Ovary (tissue), 9 donors: ENCODE results near the gene POLR3H. TPM values are rescaled to one million over a fixed set of nuclear protein-coding genes. Genes with fewer than 3 reads are reported as not detected.

ENCODE experiments used
- DNase-seq, 5 donors: peaks; one replicate each; pipeline ENCODE4 v3.0.0-alpha.2; 2019 to 2020
- H3K27ac ChIP-seq, 2 donors: fragments of 200-600 bp; one replicate each; pipeline versions ENCODE4 v1.5.1 to v1.8.0; 2019 to 2022
- H3K27me3 ChIP-seq: fragments of 200-600 bp; one replicate; pipeline ENCODE4 v1.8.0; 2022
- H3K36me3 ChIP-seq: fragments of 200-600 bp; sonication (generic); one replicate; pipeline ENCODE4 v1.5.1; 2019
- H3K4me1 ChIP-seq: one replicate; pipeline ENCODE4 v1.8.1; 2013; ENCODE audit warnings: mild to moderate bottlenecking, moderate library complexity; ENCODE audit not compliant: insufficient read depth
- H3K4me3 ChIP-seq: fragments of 200-600 bp; sonication (generic); one replicate; pipeline ENCODE4 v1.5.1; 2017
- H3K9me3 ChIP-seq, 2 donors: fragments of 200-600 bp in 1 of 2; sonication (generic) in 1 of 2; one replicate each; pipeline versions ENCODE4 v1.5.1 to v1.8.1; 2013 to 2019; ENCODE audit warnings: mild to moderate bottlenecking in 1 of 2, moderate library complexity in 1 of 2
- CTCF ChIP-seq, 3 donors: fragments of 450-650 bp in 2 of 3; fragments of 200-600 bp in 1 of 3; IDR thresholded peaks; one replicate each; pipeline versions ENCODE4 v1.5.1 to v1.8.0; 2016 to 2022; ENCODE audit warnings: antibody characterized with exemption in 3 of 3, mild to moderate bottlenecking in 1 of 3
- EP300 ChIP-seq: sonication (generic); formaldehyde crosslinking; IDR thresholded peaks from one replicate; pipeline ENCODE4 v1.6.1; 2017; ENCODE audit warnings: antibody characterized with exemption
- POLR2A ChIP-seq: fragments of 450-650 bp; IDR thresholded peaks from one replicate; pipeline ENCODE4 v1.6.1; 2017; ENCODE audit warnings: antibody characterized with exemption, mild to moderate bottlenecking, moderate library complexity
- WGBS, 3 donors: extraction: QIAGEN DNeasy Blood & Tissue Kit in 1 of 3; methylation state at CpG; one replicate each; pipeline versions ENCODE4 v1.1.5 to v1.1.7; 2013 to 2017; 5-methylcytosine and 5-hydroxymethylcytosine counted together
- intact Hi-C, 4 donors: fragments of 100-400 bp; cut with DNase I; formaldehyde crosslinking; loops; one replicate each; pipeline versions ENCODE4 v1.11.0 to v1.15.1; 2022 to 2023
- polyA plus RNA-seq, 2 donors: library from polyadenylated mRNA; stranded (reverse); fragments of 200-250 nt in 1 of 2; fragments of 350-450 nt in 1 of 2; fragmentation: Illumina TruSeq in 1 of 2; extraction: RNeasy Lipid Tissue Mini Kit (QIAGEN cat#74804) in 1 of 2; gene quantifications; one replicate each; pipeline ENCODE4 v1.2.3, GENCODE V29; 2013 to 2014
- total RNA-seq, 7 donors: library from RNA; depleted of rRNA in 2 of 7; stranded (reverse); fragments of >200 nt in 2 of 7; fragmentation: NEBNext Ultra II Directional in 3 of 7; extraction: Animal tissue kit (Norgen Biotek cat#: 25700) in 3 of 7; gene quantifications; one replicate each; pipeline versions ENCODE4 v1.1.0 to v1.2.4, GENCODE V29; 2016 to 2023
- donor health status: DM: no; HTN: no; CAD: no; lungs with moderate emphysema.
- donor health status: DM: no; HTN: no; CAD: no.
- donor health status: Bipolar disorder and iron deficiency.
- donor health status: DM: yes; HTN: yes; CAD: no.
- donor health status: DM: no; HTN: no; CAD: no.
- donor health status: DM: yes; HTN: yes; CAD: no.

POLR3H gene
- total and polyA plus RNA-seq, 9 donors: 15.7 to 84.6 (median 49.6) TPM

GRCh38 chr22:41538583-41538982 is 5.7 kb downstream of the POLR3H start:
- Histone ChIP-seq H3K27ac (no peak overlapping the region), H3K4me1 (peaks cover 5% of the 10 kb centered on the region), H3K27me3 (no peaks in the 10 kb centered on the region), H3K9me3 (no peaks in the 10 kb centered on the region), H3K36me3 (no peaks in the 10 kb centered on the region), H3K4me3 (no peak overlapping the region)
- intact Hi-C loops: no loop called here
- 69 to 82% (median 74%) methylated on average over 8 of the region's 8 CpGs for WGBS, 3 donors
- no peak for TF ChIP-seq EP300
- no peak for TF ChIP-seq POLR2A
- TF ChIP-seq CTCF (IDR thresholded peaks at IDR 0.05): no peak
- DNase-seq: no peak

DNA sequence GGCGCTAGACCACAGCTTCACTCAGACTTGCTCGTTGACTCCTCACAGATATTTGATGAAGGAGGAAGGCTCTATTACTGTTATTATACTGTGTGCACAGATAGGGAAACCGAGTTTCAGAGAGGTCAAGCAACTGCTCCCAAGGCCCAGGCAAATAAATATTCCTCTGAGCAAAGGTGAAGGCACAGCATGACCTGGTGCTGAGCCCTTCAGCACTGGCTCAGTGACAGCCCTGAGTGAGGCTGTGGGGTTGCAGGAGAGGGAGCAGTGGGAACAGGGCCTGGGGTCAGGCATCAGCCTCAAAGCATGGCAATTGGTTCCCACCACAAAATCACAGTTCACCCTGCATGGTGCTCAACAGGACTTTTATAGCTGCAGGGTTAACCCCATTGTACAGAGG is 7.1 kb downstream of the POLR3H start:
- Histone ChIP-seq H3K4me3 (no peak overlapping the region), H3K27me3 (no peaks in the 10 kb centered on the region), H3K36me3 (no peaks in the 10 kb centered on the region), H3K27ac (no peak overlapping the region), H3K4me1 (peaks cover 4% of the 10 kb centered on the region), H3K9me3 (no peaks in the 10 kb centered on the region)
- intact Hi-C loops: no loop called here
- 76 to 83% (median 79%) methylated on average over 3 of the region's 3 CpGs for WGBS, 3 donors
- TF ChIP-seq EP300: no peak
- TF ChIP-seq CTCF (IDR thresholded peaks at IDR 0.05): no peak
- TF ChIP-seq POLR2A: no peak
- DNase-seq: no peak

DNA sequence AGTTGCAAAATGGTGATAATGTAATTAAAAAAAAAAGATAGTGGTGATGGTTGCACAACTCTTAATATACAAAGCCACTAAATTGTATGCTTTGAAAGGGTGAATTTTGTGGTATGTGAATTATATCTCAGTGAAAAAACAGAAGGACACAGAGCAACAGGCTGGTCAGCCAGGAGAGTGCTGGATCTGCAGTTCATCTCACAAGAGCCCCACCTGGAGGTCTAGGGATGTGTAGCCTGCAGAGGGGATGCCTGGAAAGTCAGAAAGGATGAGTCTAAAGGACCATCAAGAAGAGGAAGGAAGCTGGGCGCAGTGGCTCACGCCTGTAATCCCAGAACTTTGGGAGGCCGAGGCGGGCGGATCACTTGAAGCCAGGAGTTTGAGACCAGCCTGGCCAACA is 9.0 kb downstream of the POLR3H start:
- WGBS, 3 donors: 87 to 94% (median 88%) methylated on average over 5 of the region's 5 CpGs
- intact Hi-C loops: no loop called here
- H3K36me3 ChIP-seq: no peaks in the 10 kb centered on the region
- no peak for TF ChIP-seq CTCF (IDR thresholded peaks at IDR 0.05)
- TF ChIP-seq POLR2A: no peak
- no peak for TF ChIP-seq EP300
- H3K27me3 ChIP-seq: no peaks in the 10 kb centered on the region
- no peak for DNase-seq
- peaks cover 2% of the 10 kb centered on the region for H3K4me1 ChIP-seq
- H3K4me3 ChIP-seq: no peak overlapping the region
- no peak overlapping the region for H3K27ac ChIP-seq
- no peaks in the 10 kb centered on the region for H3K9me3 ChIP-seq

DNA sequence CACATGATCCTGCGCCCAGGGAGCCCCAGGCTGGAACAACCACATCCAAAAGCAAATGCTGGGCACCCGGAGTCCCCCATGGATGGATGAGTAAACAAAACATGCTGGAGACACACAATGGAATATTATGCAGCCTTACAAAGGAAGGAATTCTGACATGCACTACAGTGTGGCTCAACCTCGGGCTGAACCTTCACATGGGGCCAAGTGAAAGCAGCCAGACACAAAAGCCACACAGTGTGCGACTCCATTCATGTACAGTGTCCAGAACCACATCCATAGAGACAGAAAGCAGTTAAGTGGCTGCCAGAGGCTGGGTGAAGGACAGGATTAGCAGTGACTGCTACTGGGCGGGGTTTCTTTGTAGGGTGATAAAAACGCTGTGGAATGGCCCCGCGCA is 10.1 kb downstream of the POLR3H start:
- WGBS, 3 donors: 85 to 92% (median 87%) methylated on average over 8 of the region's 8 CpGs
- intact Hi-C loops: no loop called here
- Histone ChIP-seq H3K36me3 (no peaks in the 10 kb centered on the region), H3K4me1 (peaks cover 2% of the 10 kb centered on the region), H3K4me3 (no peak overlapping the region), H3K9me3 (no peaks in the 10 kb centered on the region), H3K27me3 (no peaks in the 10 kb centered on the region), H3K27ac (no peak overlapping the region)
- TF ChIP-seq POLR2A (no peak), EP300 (no peak)
- DNase-seq: no peak

GRCh38 chr22:41532908-41533825 is 11.1 kb downstream of the POLR3H start:
- peak overlapping the region; percentile 12 to 19 for H3K27ac ChIP-seq

More at GRCh38 chr22:41532908-41533825, 11.1 kb downstream of the POLR3H start:
- Histone ChIP-seq H3K27me3 (no peaks in the 10 kb centered on the region), H3K4me1 (peaks cover 2% of the 10 kb centered on the region), H3K9me3 (no peaks in the 10 kb centered on the region), H3K36me3 (no peaks in the 10 kb centered on the region), H3K4me3 (no peak overlapping the region)
- DNase-seq: peak; percentile 67 to 85 (median 83)
- TF ChIP-seq CTCF (IDR thresholded peaks at IDR 0.05) (peak; percentile 35 to 73 (median 66)), EP300 (no peak)
- intact Hi-C loops: no loop called here
- 53 to 56% (median 56%) methylated on average over 18 to 19 of the region's 19 CpGs for WGBS, 3 donors
